ENCODE results near the gene ZNF556. TPM values are rescaled to one million over a fixed set of nuclear protein-coding genes. Genes with fewer than 3 reads are reported as not detected.

Gene ZNF556
- 0.03 and 0.23 TPM in 2 replicates for total RNA-seq (2014; rRNA removed; shearing (Covaris generic))

GRCh38 chr19:2867025-2867991, at the start of gene ZNF556:
Gene ZNF556, plus strand, starts transcription at chr19:2867335. Its CDS starts 87 bp downstream, at chr19:2867422.
- DNase-seq (ENCODE audit: low spot score): peak; percentile 72

- DNase-seq (ENCODE audit: low spot score): peak; percentile 93
Observed at GRCh38 chr19:2819540-2820111, 47.5 kb upstream of the ZNF556 start, which contains the start of gene ZNF554. Gene ZNF554, plus strand, starts transcription at chr19:2819868. Its CDS starts 204 bp downstream, at chr19:2820072.

- DNase-seq (ENCODE audit: low spot score): no peak
Observed at GRCh38 chr19:2820112-2820702, 46.9 kb upstream of the ZNF556 start.

- DNase-seq (ENCODE audit: low spot score): no peak
Observed at GRCh38 chr19:2822846-2823245, 44.3 kb upstream of the ZNF556 start.

DNA sequence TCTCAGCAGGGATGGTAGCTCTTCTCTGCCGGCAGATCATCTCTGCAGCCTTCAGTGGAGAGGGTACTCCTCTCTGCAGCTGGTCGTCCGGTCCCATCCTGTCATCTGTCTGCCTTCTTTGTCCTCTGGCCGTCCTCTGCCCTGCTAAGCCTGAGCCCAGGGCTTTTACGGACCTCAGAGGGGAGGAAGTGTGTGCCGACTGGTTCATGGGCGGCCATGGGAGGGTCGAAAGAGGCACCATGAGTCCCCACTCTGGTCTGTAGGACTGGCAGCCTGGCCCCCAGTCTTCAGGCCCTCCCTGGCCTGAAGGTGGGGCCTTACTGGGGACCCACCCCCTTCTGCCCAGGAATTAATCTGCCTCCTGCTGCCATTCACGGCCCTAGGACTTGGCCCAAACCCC, 43.5 kb upstream of the ZNF556 start:
- DNase-seq (ENCODE audit: low spot score): no peak

- DNase-seq (ENCODE audit: low spot score): no peak
Observed at GRCh38 chr19:2824129-2824528, 43.0 kb upstream of the ZNF556 start.

- DNase-seq (ENCODE audit: low spot score): no peak
Observed at GRCh38 chr19:2827022-2827421, 40.1 kb upstream of the ZNF556 start.

DNA sequence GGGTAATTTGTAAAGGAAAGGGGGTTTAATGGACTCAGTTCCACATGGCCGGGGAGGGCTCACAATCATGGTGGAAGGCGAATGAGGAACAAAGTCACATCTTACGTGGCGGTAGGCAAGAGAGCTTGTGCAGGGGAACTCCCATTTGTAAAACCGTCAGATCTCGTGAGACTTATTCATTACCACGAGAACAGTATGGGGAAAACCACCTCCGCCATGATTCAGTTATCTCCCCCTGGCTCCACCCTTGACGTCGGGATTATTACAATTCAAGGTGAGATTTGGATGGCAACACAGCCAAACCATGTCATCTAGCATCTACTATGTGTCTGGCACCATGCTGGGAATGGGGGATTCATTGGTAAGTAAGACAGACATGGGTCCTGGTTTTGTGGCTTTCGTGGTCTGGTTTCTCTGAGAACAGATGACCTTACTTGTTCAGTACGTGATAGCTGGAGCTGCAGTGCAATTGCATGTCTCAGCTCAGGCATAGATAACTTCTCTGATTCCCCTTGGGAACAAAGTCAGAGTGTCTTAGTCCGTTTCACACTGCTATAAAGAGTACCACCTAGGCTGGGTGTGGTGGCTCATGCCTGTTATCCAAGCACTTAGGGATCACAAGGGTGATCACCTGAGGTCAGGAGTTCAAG, 39.2 kb upstream of the ZNF556 start:
- DNase-seq (ENCODE audit: low spot score): no peak

DNA sequence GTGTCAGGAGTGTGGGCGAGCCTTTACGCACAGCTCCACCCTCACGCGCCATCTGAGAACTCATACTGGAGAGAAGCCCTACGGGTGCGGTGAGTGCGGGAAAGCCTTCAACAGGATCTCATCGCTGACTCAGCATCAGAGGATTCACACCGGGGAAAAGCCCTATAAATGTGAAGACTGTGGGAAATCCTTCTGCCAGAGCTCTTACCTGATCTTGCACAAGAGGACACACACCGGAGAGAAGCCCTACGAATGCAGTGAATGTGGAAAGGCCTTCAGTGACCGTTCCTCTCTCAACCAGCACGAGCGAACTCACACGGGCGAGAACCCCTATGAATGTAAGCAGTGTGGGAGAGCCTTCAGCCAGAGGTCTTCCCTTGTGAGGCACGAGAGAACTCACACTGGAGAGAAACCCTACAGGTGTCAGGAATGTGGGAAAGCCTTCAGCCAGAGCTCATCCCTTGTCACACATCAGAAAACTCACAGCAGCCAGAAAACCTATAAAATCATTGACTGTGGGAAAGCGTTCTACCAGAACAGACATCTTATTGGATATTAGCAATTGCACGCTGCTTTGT, 32.8 kb upstream of the ZNF556 start:
- DNase-seq (ENCODE audit: low spot score): no peak

GRCh38 chr19:2837430-2837829, 29.7 kb upstream of the ZNF556 start:
- DNase-seq (ENCODE audit: low spot score): no peak

DNA sequence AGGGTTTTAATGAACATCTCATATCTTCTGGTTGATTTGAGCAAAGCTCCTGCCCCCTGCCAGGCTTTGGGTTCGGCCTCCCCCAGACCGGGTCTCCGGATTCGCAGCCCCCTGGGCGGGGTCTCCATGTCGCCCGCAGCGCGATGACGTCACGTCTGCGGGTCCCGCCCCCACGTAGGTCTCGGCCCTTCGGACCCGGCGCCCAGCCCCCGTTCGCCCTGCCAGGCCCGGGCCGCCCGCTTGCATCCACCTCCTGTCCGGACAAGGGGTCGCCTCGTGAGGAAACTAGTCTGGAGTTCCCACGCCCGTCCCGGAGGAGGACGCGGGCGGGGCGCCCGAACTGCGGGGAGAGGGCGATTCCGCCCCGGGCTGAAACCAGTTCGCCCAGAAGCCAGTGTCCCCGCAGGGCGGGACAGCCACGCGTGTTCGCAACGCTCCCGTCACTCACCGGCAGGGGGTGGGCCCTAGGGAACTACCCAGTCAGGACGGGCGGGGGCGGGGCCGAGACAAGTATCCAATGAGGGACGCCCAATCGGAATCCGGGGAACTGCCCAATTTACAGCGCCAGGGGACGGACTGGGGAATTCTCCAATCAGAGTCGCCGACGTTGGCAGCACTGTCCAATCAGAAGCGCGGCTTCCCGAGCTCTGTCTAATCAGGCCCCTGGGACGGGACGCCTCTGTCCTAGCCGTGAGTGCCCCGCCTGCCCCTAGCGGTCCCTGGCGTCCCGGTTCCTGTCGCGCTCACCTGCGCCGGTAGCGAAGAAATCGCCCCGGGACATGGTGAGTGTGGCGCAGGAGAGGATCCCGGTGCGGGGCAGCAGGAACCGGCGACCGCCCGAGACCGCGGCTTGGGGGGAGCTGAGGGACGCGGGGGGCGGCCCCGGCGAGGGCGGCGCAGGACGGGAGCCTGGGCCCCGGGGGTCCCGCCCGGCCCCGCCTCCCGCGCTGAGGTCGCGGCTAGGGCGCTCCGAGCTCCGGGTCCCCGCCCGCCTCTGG, 26.0 kb upstream of the ZNF556 start, which contains the start of gene ZNF555:
ZNF555 (plus strand) TSS at position 682 of the 998 bp plus-strand sequence; CDS start at position 780, 98 bp downstream.
- peak; percentile 97 for DNase-seq (ENCODE audit: low spot score)

- DNase-seq (ENCODE audit: low spot score): no peak
Observed at GRCh38 chr19:2841855-2842574, 25.1 kb upstream of the ZNF556 start.

DNA sequence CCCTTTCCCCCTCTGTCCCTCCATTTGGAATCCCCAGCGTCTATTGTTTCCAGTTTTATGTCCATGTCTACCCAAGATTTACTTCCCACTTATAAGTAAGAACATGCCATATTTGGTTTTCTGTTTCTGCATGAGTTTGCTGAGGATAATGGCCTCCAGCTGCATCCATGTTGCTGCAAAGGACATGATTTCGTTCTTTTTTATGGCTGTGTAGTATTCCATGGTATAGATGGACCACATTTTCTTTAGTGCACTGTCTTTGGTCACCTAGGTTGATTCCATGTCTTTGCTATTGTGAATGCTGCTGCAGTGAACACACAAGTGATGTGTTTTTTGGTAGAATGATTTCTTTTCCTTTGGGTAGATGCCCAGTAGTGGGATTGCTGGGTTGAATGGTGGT, 22.0 kb upstream of the ZNF556 start:
- no peak for DNase-seq (ENCODE audit: low spot score)

- DNase-seq (ENCODE audit: low spot score): no peak
Observed at GRCh38 chr19:2846180-2846894, 20.8 kb upstream of the ZNF556 start.

DNA sequence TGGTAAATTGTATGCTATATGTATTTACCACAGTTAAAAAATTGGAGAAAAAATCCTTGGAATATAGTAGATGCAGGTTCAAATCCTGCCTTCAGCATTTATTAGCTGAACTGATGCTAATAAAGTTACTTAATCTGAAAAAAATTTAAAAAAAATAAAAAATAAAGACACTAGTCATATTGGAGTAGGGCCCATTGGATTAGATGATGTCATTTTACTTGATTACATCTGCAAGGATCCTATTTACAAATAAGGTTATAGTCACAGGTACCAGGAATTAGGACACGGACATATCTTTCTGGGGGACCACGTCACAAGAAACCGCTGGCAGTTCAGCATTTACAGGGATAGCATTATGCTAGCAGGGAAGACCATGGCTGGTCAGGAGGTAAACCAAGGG, 19.6 kb upstream of the ZNF556 start:
- no peak for DNase-seq (ENCODE audit: low spot score)

DNA sequence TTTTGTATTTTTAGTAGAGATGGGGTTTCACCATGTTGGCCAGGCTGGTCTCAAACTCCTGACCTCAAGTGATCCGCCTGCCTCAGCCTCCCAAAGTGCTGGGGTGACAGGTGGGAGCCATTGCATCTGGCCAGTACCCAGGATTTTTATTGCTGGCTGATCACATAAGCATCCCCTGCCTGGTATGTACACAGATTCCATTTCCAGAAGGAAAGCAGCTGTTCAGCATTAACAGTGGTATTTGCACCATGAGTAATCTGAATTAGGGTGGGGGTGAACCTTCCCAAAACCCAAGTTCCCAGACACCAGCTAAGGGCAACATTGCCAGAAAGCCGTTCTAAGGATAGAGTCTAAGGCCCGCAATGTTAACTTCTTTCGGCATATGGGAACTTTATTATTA, 18.5 kb upstream of the ZNF556 start:
- DNase-seq (ENCODE audit: low spot score): no peak

GRCh38 chr19:2850256-2850925, 16.7 kb upstream of the ZNF556 start:
- no peak for DNase-seq (ENCODE audit: low spot score)

DNA sequence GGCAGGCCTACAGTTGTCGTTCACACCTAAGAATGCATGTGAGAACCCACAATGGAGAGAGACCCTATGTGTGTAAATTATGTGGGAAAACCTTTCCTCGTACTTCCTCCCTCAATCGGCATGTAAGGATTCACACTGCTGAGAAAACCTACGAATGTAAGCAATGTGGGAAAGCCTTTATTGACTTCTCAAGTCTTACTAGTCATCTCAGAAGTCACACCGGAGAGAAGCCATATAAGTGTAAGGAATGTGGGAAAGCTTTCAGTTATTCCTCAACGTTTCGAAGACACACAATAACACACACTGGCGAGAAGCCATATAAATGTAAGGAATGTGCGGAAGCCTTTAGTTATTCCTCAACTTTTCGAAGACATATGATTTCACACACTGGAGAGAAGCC, 14.5 kb upstream of the ZNF556 start:
- DNase-seq (ENCODE audit: low spot score): no peak

Measured in HT-29 (cell line).